VCaP (cell line): Measurements from ENCODE around the gene TBC1D2B.

Source experiments
- H3K27ac ChIP-seq: fragments of 450-650 bp; 2 replicates; pipeline ENCODE4 v1.5.1; 2017
- CTCF ChIP-seq: fragments of 450-650 bp; conservative IDR thresholded peaks from 2 replicates; pipeline ENCODE4 v1.5.1; 2017; ENCODE audit warnings: mild to moderate bottlenecking, moderate library complexity

The TBC1D2B gene

GRCh38 chr15:77985931-77986480 is 91.5 kb downstream of the TBC1D2B start:
- no peak overlapping the region for H3K27ac ChIP-seq
- no peak for TF ChIP-seq CTCF

GRCh38 chr15:77985031-77985930 is 92.2 kb downstream of the TBC1D2B start:
- H3K27ac ChIP-seq: no peak overlapping the region
- no peak for TF ChIP-seq CTCF

GRCh38 chr15:77984446-77984861 is 93.1 kb downstream of the TBC1D2B start:
- H3K27ac ChIP-seq: no peak overlapping the region

GRCh38 chr15:77983708-77984445 is 93.6 kb downstream of the TBC1D2B start:
- H3K27ac ChIP-seq: no peak overlapping the region
- no peak for TF ChIP-seq CTCF

More at GRCh38 chr15:77984446-77984861, 93.1 kb downstream of the TBC1D2B start:
- TF ChIP-seq CTCF: no peak

- H3K27ac ChIP-seq: no peak overlapping the region
- TF ChIP-seq CTCF: no peak
Measured at GRCh38 chr15:77983091-77983707, 94.3 kb downstream of the TBC1D2B start.

GRCh38 chr15:77982127-77982490 is 95.4 kb downstream of the TBC1D2B start:
- no peak overlapping the region for H3K27ac ChIP-seq
- TF ChIP-seq CTCF: no peak
